ENCODE data around the gene FRZB.

FRZB gene

GRCh38 chr2:182833084-182833854 lies 33.2 kb downstream of the FRZB start:
- DNase-seq: no peak

- DNase-seq: no peak
Observed at GRCh38 chr2:182831921-182832320, 34.5 kb downstream of the FRZB start.

GRCh38 chr2:182831101-182831500 lies 35.3 kb downstream of the FRZB start:
- DNase-seq: no peak

GRCh38 chr2:182827182-182827879 lies 39.1 kb downstream of the FRZB start:
- no peak for DNase-seq

GRCh38 chr2:182826496-182826895 lies 39.9 kb downstream of the FRZB start:
- no peak for DNase-seq

DNA sequence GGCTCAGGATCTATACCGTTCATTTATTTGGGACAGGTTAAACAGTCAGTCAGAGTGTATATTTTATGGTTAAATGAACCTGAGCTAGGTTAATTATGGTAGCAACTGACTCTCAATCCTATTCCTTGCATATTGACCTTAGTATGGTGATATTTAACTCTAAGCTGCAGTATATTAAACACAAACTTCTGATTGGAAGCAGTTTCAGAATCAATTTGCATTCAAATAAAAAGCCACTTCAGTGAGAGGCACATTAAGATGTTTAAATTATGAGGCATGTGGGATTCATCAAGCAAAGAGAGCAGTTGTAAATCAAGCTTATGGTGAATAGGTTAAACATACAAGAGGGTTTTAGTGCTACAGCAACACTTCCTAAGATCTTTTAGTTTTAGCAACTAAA lies 40.4 kb downstream of the FRZB start:
- DNase-seq: no peak

DNA sequence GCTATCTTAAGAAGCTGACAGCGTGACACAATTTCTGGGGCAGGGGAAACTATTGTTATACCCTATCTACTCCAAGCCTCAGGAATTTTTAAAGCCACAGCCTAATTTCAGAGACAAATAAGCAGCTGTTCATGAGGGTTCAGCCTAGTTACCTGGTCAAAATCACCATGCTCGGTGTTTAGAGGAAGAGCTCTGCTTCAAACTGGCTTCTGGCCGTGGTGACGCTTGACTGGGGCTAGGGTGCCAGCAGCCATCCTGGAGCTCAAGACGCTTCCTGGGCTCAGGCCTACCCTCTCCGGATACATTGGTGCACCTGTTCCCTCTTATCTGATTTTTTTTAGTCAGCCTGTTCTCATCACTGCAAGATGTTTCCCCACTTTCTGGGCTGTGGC lies 41.7 kb downstream of the FRZB start:
- no peak for DNase-seq

- DNase-seq: no peak
Observed at GRCh38 chr2:182824056-182824766, 42.2 kb downstream of the FRZB start.

- no peak for DNase-seq
Observed at GRCh38 chr2:182822733-182823132, 43.7 kb downstream of the FRZB start.

GRCh38 chr2:182821182-182821581 lies 45.3 kb downstream of the FRZB start:
- DNase-seq: no peak

DNA sequence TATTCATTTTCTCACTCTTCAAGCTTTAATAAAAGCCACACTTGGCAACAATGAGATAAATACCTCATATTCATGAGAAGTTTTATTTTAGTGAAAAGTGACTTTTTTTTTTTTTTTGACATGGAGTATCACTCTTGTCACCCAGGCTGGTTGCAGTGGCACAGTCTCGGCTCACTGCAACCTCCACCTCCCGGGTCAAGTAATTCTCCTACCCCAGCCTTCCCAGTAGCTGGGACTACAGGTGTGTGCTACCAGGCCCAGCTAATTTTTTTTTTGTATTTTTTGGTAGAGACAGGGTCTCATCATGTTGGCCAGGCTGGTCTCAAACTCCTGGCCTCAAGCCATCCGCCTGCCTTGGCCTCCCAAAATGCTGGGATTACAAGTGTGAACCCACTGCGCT lies 47.0 kb downstream of the FRZB start:
- DNase-seq: no peak

DNA sequence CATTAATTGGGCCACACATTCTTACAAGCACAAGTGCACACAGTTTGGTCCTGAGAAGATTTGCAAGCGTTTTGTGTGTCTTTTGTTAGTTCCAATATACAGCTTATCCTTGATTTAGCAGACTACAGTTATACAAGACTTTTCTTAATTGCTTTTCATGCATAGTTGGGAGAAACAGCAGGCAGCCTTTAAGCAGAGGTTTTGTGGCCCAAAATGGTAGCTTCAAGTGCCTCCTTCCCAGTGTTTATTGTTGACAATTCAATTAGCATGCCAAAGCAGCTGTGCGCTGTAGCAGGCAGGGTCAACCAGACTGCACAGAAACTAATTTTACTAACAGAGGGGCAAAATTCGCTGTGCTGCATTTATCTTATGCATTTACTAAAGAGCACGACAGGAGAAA lies 47.5 kb downstream of the FRZB start:
- no peak for DNase-seq

- DNase-seq: no peak
Observed at GRCh38 chr2:182818501-182818900, 47.9 kb downstream of the FRZB start.

- DNase-seq: no peak
Observed at GRCh38 chr2:182817558-182817957, 48.9 kb downstream of the FRZB start.

- no peak for DNase-seq
Observed at GRCh38 chr2:182816866-182817265, 49.6 kb downstream of the FRZB start.

GRCh38 chr2:182814804-182815203 lies 51.6 kb downstream of the FRZB start:
- no peak for DNase-seq

DNA sequence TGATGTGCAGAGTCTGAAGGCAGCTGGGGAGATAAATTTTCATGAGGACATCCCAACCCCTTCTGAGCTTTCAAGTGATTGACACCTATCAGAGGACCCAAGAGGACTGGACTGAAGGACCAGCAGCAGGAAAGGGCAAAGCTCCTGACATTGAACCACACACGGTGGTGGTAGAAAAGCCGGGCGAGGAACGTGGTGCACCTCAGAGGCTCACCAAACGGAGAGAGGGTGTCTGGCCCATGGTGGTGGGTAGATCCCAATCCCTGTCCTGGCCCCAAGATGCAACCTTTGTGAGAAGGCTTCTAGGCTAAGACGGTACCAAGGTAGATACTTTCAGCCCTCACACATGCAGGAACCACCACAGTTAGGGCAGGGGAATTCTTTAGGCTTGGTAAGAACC lies 52.1 kb downstream of the FRZB start:
- no peak for DNase-seq

GRCh38 chr2:182810087-182810486 lies 56.4 kb downstream of the FRZB start:
- no peak for DNase-seq

GRCh38 chr2:182807319-182807718 lies 59.1 kb downstream of the FRZB start:
- DNase-seq: no peak

- no peak for DNase-seq
Observed at GRCh38 chr2:182804128-182804527, 62.3 kb downstream of the FRZB start.

DNA sequence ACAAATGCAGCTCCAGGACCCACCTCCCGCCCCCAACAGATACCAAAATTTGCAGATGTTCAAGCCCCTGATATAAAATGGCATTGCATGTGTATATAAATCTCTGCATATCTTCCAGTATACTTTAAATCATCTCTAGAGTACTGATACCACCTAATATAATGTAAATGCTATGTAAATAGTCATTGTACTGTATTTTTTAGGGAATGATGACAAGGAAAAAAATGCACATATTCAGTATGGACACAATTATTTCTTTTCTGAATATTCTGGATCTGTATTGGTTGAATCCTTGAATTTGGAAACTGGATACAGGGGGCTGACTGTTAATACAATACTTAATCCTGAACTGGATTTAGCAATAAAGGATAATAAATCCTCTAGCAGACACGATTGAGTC lies 67.7 kb downstream of the FRZB start:
- DNase-seq: no peak

- DNase-seq: no peak
Observed at GRCh38 chr2:182792441-182792840, 74.0 kb downstream of the FRZB start.

- DNase-seq: no peak
Observed at GRCh38 chr2:182784777-182785176, 81.7 kb downstream of the FRZB start.

All from right forelimb (tissue), 1 donor.